Right ventricle myocardium inferior (tissue), 1 donor: Measurements from ENCODE around the gene TUBB6. TPM values are rescaled to one million over a fixed set of nuclear protein-coding genes. Genes with fewer than 3 reads are reported as not detected.
A peak's percentile ranks its signal among the peaks of the same experiment; 100 is the strongest.

ENCODE experiments used
- ATAC-seq: fragments of 200-7000 bp; cut with Tn5 transposase; one replicate; pipeline ENCODE4 v1.9.1; 2020; ENCODE audit warnings: mild to moderate bottlenecking, moderate library complexity
- DNase-seq: peaks from one replicate; pipeline ENCODE4 v3.0.0; 2021; ENCODE audit errors: missing footprints
- intact Hi-C: fragments of 100-400 bp; cut with DNase I; formaldehyde crosslinking; loops from one replicate; pipeline ENCODE4 v1.11.0; 2022
- total RNA-seq: library from RNA; stranded (reverse); fragmentation: NEBNext Ultra II Directional; extraction: Animal tissue kit (Norgen Biotek cat#: 25700); gene quantifications from one replicate; pipeline ENCODE4 v1.2.1, GENCODE V29; 2021
- donor health status: DM: no; HTN: yes; CAD: no; lungs with severe emphysema.

The TUBB6 gene
- total RNA-seq, 1 donor from 2014 or later = 132 TPM

GRCh38 chr18:12287131-12287681 lies 20.8 kb upstream of the TUBB6 start:
- no peak for DNase-seq
- intact Hi-C loops = no loop called here
- no peak for ATAC-seq

- peak; percentile 92 for ATAC-seq
- peak; percentile 90 for DNase-seq
- intact Hi-C loops = no loop called here
Measured at GRCh38 chr18:12287684-12288402, 20.2 kb upstream of the TUBB6 start.

GRCh38 chr18:12288403-12288755 lies 19.7 kb upstream of the TUBB6 start:
- ATAC-seq (peak; percentile 6), DNase-seq (no peak)
- intact Hi-C loops = no loop called here

- no peak for DNase-seq
- ATAC-seq = no peak
Measured at GRCh38 chr18:12290086-12290485, 18.0 kb upstream of the TUBB6 start.

GRCh38 chr18:12291161-12291560 lies 16.9 kb upstream of the TUBB6 start:
- DNase-seq = no peak
- intact Hi-C loops = no loop called here
- no peak for ATAC-seq

More at GRCh38 chr18:12290086-12290485, 18.0 kb upstream of the TUBB6 start:
- intact Hi-C loops = no loop called here

GRCh38 chr18:12291690-12292089 lies 16.4 kb upstream of the TUBB6 start:
- DNase-seq = no peak
- intact Hi-C loops = no loop called here

GRCh38 chr18:12293831-12294230 lies 14.2 kb upstream of the TUBB6 start:
- DNase-seq = peak; percentile 53
- intact Hi-C loops = no loop called here
- no peak for ATAC-seq

More at GRCh38 chr18:12291690-12292089, 16.4 kb upstream of the TUBB6 start:
- no peak for ATAC-seq

- DNase-seq (peak; percentile 52), ATAC-seq (peak; percentile 16)
- intact Hi-C loops = no loop called here
Measured at GRCh38 chr18:12295389-12296086, 12.5 kb upstream of the TUBB6 start.

- ATAC-seq (peak; percentile 5), DNase-seq (no peak)
- intact Hi-C loops = no loop called here
Measured at GRCh38 chr18:12296087-12296403, 12.0 kb upstream of the TUBB6 start.

GRCh38 chr18:12296457-12296856 lies 11.6 kb upstream of the TUBB6 start:
- ATAC-seq (no peak), DNase-seq (no peak)
- intact Hi-C loops = no loop called here

- no peak for ATAC-seq
- intact Hi-C loops = no loop called here
- no peak for DNase-seq
Measured at GRCh38 chr18:12299862-12300261, 8.2 kb upstream of the TUBB6 start.

GRCh38 chr18:12301263-12302005 lies 6.6 kb upstream of the TUBB6 start:
- DNase-seq (no peak), ATAC-seq (no peak)
- intact Hi-C loops = no loop called here

- intact Hi-C loops = no loop called here
- no peak for DNase-seq
- no peak for ATAC-seq
Measured at GRCh38 chr18:12302391-12303147, 5.5 kb upstream of the TUBB6 start.

GRCh38 chr18:12304351-12305210 lies 3.5 kb upstream of the TUBB6 start:
- DNase-seq = no peak
- intact Hi-C loops = loop anchor here (5.0 kb wide), 1 partner anchor 32 kb away; no protein-coding TSS in a partner anchor

GRCh38 chr18:12305211-12305610 lies 2.8 kb upstream of the TUBB6 start:
- DNase-seq (no peak), ATAC-seq (no peak)
- intact Hi-C loops = loop anchor here (5.0 kb wide), 1 partner anchor 33 kb away; no protein-coding TSS in a partner anchor

More at GRCh38 chr18:12304351-12305210, 3.5 kb upstream of the TUBB6 start:
- ATAC-seq = no peak

GRCh38 chr18:12305930-12306629 lies 2.0 kb upstream of the TUBB6 start:
- intact Hi-C loops = loop anchor here (5.0 kb wide), 1 partner anchor 34 kb away; no protein-coding TSS in a partner anchor
- no peak for ATAC-seq
- no peak for DNase-seq
